ENCODE data around the gene RAB6D.
"Not testable (repeated sequence)": the region's sequence is repeated elsewhere in the genome, so short reads cannot be mapped to it uniquely, and the experiment has no call there.

RAB6D gene

GRCh38 chr2:131363703-131364186 is at the start of gene RAB6D:
RAB6D (minus strand) TSS chr2:131364168; CDS start chr2:131363720, 448 bp downstream.
- in situ Hi-C loops (cut with HindIII; ENCODE audit: low sequenced_read_pairs) = not testable (repeated sequence)

- in situ Hi-C loops (cut with HindIII; ENCODE audit: low sequenced_read_pairs) = no loop called here
Observed at GRCh38 chr2:131413148-131413747, 49.3 kb upstream of the RAB6D start.

- in situ Hi-C loops (cut with HindIII; ENCODE audit: low sequenced_read_pairs) = no loop called here
Observed at GRCh38 chr2:131410173-131410572, 46.2 kb upstream of the RAB6D start.

GRCh38 chr2:131408778-131409177 is 44.8 kb upstream of the RAB6D start:
- in situ Hi-C loops (cut with HindIII; ENCODE audit: low sequenced_read_pairs) = no loop called here

- in situ Hi-C loops (cut with HindIII; ENCODE audit: low sequenced_read_pairs) = no loop called here
Observed at GRCh38 chr2:131408207-131408606, 44.2 kb upstream of the RAB6D start.

GRCh38 chr2:131404753-131405152 is 40.8 kb upstream of the RAB6D start:
- in situ Hi-C loops (cut with HindIII; ENCODE audit: low sequenced_read_pairs) = no loop called here

GRCh38 chr2:131402320-131403039 is 38.5 kb upstream of the RAB6D start:
- in situ Hi-C loops (cut with HindIII; ENCODE audit: low sequenced_read_pairs) = no loop called here

GRCh38 chr2:131400849-131401248 is 36.9 kb upstream of the RAB6D start:
- in situ Hi-C loops (cut with HindIII; ENCODE audit: low sequenced_read_pairs) = no loop called here

GRCh38 chr2:131400441-131400840 is 36.5 kb upstream of the RAB6D start:
- in situ Hi-C loops (cut with HindIII; ENCODE audit: low sequenced_read_pairs) = not testable (repeated sequence)

GRCh38 chr2:131396209-131396608 is 32.2 kb upstream of the RAB6D start:
- in situ Hi-C loops (cut with HindIII; ENCODE audit: low sequenced_read_pairs) = not testable (repeated sequence)

GRCh38 chr2:131395024-131395645 is 31.2 kb upstream of the RAB6D start:
- in situ Hi-C loops (cut with HindIII; ENCODE audit: low sequenced_read_pairs) = not testable (repeated sequence)

- in situ Hi-C loops (cut with HindIII; ENCODE audit: low sequenced_read_pairs) = no loop called here
Observed at GRCh38 chr2:131394147-131394931, 30.4 kb upstream of the RAB6D start.

- in situ Hi-C loops (cut with HindIII; ENCODE audit: low sequenced_read_pairs) = not testable (repeated sequence)
Observed at GRCh38 chr2:131391953-131392352, 28.0 kb upstream of the RAB6D start.

GRCh38 chr2:131391471-131391870 is 27.5 kb upstream of the RAB6D start:
- in situ Hi-C loops (cut with HindIII; ENCODE audit: low sequenced_read_pairs) = not testable (repeated sequence)

- in situ Hi-C loops (cut with HindIII; ENCODE audit: low sequenced_read_pairs) = not testable (repeated sequence)
Observed at GRCh38 chr2:131390495-131391130, 26.6 kb upstream of the RAB6D start.

GRCh38 chr2:131389657-131390056 is 25.7 kb upstream of the RAB6D start:
- in situ Hi-C loops (cut with HindIII; ENCODE audit: low sequenced_read_pairs) = no loop called here

GRCh38 chr2:131388834-131389233 is 24.9 kb upstream of the RAB6D start:
- in situ Hi-C loops (cut with HindIII; ENCODE audit: low sequenced_read_pairs) = not testable (repeated sequence)

- in situ Hi-C loops (cut with HindIII; ENCODE audit: low sequenced_read_pairs) = not testable (repeated sequence)
Observed at GRCh38 chr2:131373111-131373510, 9.1 kb upstream of the RAB6D start.

- in situ Hi-C loops (cut with HindIII; ENCODE audit: low sequenced_read_pairs) = no loop called here
Observed at GRCh38 chr2:131369954-131370353, 6.0 kb upstream of the RAB6D start.

GRCh38 chr2:131368493-131369066 is 4.6 kb upstream of the RAB6D start:
- in situ Hi-C loops (cut with HindIII; ENCODE audit: low sequenced_read_pairs) = not testable (repeated sequence)
